GM18861 (cell line): ENCODE measurements around the gene AK4.

Experiments
- ATAC-seq: cut with Tn5 transposase; IDR thresholded peaks from one replicate; pipeline ENCODE4 v1.9.1; 2021; ENCODE audit not compliant: unreplicated experiment

The AK4 gene

GRCh38 chr1:65269612-65270011 is 121.6 kb downstream of the AK4 start:
- no peak for ATAC-seq

- no peak for ATAC-seq
Measured at GRCh38 chr1:65276197-65276939, 128.4 kb downstream of the AK4 start.

DNA sequence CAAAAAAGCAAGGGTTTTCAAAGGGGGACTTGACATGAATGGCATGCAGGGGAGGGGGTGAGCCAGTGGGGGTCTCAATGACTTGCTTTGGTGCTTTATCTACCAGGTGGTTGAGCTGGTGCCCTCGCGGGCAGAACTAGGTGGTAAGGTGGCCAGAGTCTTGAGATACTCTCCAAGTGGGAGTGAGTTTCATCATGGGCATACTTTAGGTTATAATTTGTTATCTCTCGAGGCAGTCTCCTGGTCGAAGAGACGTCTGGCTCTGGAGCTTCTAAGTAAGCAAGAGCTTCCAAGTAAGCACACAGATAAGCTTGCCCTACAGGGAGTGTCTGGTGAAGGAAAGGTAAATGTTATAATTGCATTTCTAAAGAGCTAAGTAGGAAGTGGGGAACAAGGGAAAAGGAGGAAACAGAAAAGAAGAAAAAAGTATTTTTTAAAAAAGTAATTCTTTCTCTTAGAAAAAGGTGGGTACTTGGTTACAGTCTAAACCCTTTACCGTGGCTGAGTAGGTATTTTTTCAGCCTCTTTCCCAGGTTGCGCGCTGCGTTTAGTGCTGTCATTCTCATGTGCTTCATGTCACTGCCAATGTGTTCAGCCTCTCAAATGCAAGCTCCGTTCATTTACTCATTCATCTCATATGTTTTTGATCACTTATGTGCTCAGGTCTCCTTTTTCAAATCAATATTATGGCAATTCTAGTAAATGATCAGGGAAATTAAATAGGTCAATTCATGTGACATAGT is 129.8 kb downstream of the AK4 start:
- no peak for ATAC-seq

- no peak for ATAC-seq
Measured at GRCh38 chr1:65278376-65279069, 130.5 kb downstream of the AK4 start.

- no peak for ATAC-seq
Measured at GRCh38 chr1:65279070-65279779, 131.2 kb downstream of the AK4 start.
